NCI-H2196 treated with DMSO at 0.1 percent for 48 hours (cell line): Measurements from ENCODE around the gene MDM4.
A peak's percentile ranks its signal among the peaks of the same experiment; 100 is the strongest.
"Not testable (repeated sequence)": the region's sequence is repeated elsewhere in the genome, so short reads cannot be mapped to it uniquely, and the experiment has no call there.

Experiments
- DNase-seq: peaks from one replicate; lab custom pipeline; 2025; ENCODE audit not compliant: unreplicated experiment; lab: John Stamatoyannopoulos, UW

MDM4 gene

GRCh38 chr1:204516180-204516879, at the start of gene MDM4:
Gene MDM4 (plus strand): TSS chr1:204516406. CDS start chr1:204525519, 9,113 bp downstream.
- peak; percentile 95 for DNase-seq

GRCh38 chr1:204466416-204467405, 49.5 kb upstream of the MDM4 start:
- DNase-seq, result no peak

- DNase-seq, result no peak
These were observed 48.0 kb upstream of the MDM4 start for GRCh38 chr1:204468206-204468605.

- no peak for DNase-seq
These were observed 47.4 kb upstream of the MDM4 start for GRCh38 chr1:204468766-204469302.

GRCh38 chr1:204469304-204469703, 46.9 kb upstream of the MDM4 start:
- no peak for DNase-seq

GRCh38 chr1:204471687-204472086, 44.5 kb upstream of the MDM4 start:
- DNase-seq, result no peak

GRCh38 chr1:204472660-204473059, 43.5 kb upstream of the MDM4 start:
- DNase-seq, result no peak

GRCh38 chr1:204473400-204473965, 42.7 kb upstream of the MDM4 start:
- no peak for DNase-seq

- DNase-seq, result no peak
These were observed 40.4 kb upstream of the MDM4 start for GRCh38 chr1:204475656-204476432.

GRCh38 chr1:204476563-204476962, 39.6 kb upstream of the MDM4 start:
- DNase-seq, result no peak

GRCh38 chr1:204477036-204477740, 39.0 kb upstream of the MDM4 start:
- DNase-seq, result no peak

GRCh38 chr1:204478172-204478899, 37.9 kb upstream of the MDM4 start:
- no peak for DNase-seq

GRCh38 chr1:204478921-204479320, 37.3 kb upstream of the MDM4 start:
- no peak for DNase-seq

- no peak for DNase-seq
These were observed 36.6 kb upstream of the MDM4 start for GRCh38 chr1:204479387-204480136.

GRCh38 chr1:204480515-204480914, 35.7 kb upstream of the MDM4 start:
- no peak for DNase-seq

GRCh38 chr1:204483791-204484190, 32.4 kb upstream of the MDM4 start:
- DNase-seq, result no peak

GRCh38 chr1:204486513-204487255, 29.5 kb upstream of the MDM4 start:
- not testable (repeated sequence) for DNase-seq

GRCh38 chr1:204487256-204487615, 29.0 kb upstream of the MDM4 start:
- DNase-seq, result no peak
